ENCODE data around the gene TGFB2.
"Not testable (repeated sequence)": the region's sequence is repeated elsewhere in the genome, so short reads cannot be mapped to it uniquely, and the experiment has no call there.

TGFB2 gene

DNA sequence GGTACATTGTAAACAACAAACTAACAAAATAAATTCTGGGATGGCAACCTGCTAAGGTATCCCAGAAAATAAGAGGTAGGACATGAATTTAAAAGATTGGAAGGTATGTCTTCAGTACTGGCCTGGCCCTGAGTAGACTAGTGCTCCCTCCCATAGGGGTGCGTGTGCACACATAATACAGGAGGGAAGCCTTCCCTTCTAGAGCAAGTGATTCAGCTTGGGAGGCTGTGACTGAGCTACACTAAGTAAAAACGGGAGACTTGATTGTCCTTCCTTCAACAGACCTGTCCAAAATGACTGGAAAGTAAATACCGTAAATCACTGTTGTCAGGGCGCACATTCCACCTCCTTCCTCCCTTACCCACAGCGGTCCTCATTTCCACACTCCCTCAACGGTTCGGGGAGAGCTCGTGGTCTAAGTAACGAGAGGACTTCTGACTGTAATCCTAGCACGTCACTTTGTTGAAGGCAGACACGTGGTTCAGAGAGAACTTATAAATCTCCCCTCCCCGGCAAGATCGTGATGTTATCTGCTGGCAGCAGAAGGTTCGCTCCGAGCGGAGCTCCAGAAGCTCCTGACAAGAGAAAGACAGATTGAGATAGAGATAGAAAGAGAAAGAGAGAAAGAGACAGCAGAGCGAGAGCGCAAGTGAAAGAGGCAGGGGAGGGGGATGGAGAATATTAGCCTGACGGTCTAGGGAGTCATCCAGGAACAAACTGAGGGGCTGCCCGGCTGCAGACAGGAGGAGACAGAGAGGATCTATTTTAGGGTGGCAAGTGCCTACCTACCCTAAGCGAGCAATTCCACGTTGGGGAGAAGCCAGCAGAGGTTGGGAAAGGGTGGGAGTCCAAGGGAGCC is at the start of gene TGFB2:
Gene TGFB2, plus strand, starts transcription at position 523 of the 859 bp plus-strand sequence. CDS start 1,366 bp downstream, outside the sequence.
- DNase-seq = peak; percentile 59

DNA sequence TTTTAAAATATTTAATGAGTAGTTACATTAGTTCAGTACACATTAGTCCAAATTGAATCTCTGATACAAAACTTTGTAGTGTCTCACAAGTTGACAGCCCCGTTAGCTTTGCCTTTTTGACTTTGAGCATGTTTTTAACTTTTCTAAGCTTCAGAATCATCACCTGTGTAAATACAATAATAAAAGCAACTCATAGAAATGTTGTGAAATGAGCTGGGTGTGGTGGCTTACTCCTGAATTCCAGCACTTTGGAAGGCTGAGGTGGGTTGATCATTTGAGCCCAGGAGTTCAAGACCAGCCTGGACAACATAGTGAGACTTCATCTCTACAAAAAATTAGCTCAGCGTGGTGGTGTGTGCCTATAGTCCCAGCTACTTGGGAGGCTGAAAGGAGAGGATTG is 49.0 kb upstream of the TGFB2 start:
- DNase-seq = no peak

DNA sequence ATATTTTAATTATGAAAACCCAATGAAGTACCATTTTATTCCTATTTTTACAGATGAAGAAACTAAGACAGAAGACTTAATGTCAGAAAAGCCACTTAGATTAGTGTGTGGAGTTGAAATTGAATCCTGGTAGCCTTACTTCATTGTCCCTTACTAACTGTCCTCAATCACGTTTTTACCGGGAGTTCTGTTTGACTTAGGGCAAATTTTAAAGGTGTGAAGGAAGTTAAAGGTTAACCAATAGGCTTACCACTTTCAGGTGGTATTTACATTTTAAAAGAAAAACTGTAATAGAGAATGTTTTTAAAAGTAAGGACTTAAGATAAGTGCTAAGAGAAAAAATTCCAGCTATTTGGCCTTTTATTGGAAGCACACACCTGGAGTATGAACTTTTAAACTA is 47.7 kb upstream of the TGFB2 start:
- DNase-seq = no peak

DNA sequence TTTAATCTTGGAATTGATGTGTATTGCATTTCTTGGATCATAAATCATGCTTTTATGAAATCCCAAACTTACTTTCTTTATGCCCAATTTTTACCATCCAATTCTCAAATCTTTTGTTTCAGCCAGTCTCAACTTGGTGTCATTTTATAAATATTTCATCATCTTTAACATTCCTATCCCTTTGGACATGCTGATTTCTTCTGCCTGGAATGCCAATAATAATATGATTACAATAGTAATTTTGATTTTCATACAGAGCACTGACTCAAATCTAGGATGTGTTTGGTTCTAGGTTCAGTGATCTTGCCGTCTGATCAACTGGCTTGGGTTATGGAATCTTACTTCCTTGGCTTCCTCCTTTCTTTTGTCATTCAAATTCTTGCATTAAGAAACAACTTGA is 47.3 kb upstream of the TGFB2 start:
- no peak for DNase-seq

DNA sequence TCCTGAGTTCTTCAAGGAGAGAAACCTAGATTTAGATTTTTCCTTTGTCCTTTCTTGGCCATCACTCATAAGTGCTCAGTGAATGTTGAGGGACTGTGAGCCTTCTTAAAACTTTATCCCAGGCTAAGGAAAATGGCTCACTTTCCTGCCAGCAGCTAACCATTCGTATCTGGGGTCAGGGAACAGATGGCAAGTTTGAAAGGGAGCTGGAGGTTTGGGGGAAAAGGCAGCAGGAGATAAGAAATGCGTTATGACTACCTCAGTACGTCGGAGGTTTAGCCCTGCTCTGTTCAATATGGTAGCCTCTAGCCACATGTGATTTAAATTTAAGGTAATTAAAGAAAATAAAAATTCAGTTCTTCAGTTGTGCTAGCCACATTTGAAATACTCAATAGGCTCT is 46.7 kb upstream of the TGFB2 start:
- peak; percentile 6 for DNase-seq

DNA sequence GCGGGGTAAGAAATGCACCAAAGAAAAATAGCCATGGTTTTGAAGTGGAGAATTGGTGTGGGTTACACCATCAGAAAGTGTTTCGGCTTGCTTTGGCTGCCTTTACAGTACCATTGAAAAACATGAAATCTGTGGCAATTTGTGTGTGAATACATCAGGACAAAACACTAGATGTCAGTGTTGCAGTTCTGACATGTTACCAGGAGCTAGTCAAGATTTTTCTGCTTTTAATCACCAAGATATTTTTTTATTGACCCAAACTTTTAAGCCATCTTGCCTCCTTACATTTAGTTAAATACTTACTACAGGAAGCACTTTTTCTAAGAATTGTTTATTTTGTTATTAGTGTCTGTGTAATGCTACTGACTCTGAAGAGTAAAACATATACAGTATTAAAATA is 45.7 kb upstream of the TGFB2 start:
- DNase-seq = peak; percentile 50

DNA sequence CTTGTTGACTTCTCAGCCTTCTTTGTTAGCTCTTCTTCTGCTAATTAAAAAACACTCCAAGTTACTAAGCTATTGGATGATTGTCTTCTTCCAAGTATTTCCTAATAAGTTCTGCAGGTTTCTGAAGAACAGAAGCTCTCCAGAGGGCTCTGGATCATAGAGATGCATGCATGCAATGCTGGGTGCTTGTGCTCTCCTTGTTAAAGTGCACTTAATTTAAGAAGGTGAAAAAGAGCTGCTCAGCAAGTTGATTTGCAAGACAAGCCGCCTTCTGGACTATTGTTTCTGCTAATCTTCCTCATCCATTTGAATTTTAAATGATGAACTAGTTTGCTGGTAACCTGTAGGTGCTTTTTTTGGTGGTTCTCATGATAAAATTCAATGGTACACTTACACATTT is 43.9 kb upstream of the TGFB2 start:
- DNase-seq = no peak

DNA sequence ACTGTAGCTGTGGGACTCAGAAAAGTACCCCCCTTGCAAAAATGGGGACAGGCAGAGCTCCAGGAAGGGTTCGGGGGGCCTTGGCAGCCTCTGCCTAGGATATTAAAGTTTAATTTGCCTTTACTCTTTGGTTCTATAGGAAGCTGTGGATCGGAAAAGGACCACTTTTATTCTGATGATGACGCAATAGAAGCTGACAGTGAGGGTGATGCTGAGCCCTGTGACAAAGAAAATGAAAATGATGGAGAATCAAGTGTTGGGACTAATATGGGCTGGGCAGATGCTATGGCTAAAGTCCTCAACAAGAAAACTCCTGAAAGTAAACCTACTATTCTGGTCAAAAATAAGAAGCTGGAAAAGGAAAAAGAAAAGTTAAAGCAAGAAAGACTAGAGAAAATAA is 43.0 kb upstream of the TGFB2 start:
- DNase-seq = no peak

DNA sequence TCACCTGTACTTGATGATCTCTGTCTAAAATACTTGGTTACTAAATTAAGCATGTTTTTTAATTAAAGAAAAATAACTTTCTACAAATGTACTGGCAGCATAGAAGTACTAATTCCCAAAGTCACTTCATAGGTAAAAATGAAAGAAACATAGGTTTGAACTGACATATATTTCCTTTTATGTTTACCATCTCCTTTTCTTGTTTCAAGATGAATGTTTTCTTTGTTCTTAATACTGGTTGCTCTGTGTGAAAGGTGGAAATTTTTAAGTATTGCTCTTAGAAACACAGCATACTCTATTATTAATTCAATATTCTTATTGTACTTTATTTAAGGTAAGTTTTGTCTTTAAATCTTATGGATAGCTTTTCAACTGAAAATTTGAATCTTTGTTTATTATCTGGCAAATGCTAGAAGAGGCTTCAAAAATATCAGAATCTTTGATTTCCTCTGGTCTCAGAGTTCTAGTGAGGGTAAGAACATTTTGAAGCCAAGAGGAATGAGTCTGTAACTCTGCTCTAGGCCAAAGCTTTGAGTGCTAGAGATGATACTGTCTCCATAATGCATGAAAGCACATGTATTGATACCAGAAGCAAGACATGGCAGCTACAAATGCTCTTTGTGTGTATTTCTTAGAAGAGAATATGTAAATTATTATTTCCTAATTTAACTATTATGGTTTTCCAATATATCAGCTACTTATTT is 41.8 kb upstream of the TGFB2 start:
- DNase-seq = no peak

DNA sequence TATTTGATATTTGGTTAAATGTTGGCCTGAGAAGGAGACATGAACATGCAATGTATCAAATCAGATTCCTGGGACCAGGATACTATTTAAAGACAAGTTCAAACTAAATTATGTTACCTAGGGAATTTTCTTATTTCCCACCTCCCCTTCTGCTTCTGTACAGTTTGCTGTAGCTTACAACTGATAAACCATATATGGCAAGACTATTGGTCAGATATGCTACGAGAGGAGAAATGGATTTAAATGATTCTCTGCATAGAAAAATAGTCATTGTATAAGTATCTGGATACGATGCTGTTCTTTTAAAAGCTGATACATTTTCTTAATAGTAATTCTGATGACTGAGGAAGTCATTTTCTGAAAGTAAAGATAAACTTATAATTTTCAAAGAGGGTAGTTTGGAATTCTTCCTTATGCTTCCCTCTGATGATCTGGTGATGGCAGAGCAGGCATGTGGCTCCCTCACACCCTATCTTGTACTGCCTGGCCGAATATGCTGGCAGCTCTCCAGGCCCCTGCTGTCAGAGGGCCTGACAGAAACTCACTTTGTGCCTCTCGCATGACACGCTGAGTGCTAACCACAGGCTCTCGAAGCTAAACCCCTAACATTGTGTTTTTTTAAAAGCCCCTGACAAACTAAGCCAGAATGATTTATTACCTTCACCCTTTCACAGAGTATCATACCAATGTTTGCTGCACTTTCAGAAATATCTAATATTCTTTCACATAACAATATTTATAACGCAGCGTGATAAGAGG is 40.7 kb upstream of the TGFB2 start:
- peak; percentile 79 for DNase-seq

DNA sequence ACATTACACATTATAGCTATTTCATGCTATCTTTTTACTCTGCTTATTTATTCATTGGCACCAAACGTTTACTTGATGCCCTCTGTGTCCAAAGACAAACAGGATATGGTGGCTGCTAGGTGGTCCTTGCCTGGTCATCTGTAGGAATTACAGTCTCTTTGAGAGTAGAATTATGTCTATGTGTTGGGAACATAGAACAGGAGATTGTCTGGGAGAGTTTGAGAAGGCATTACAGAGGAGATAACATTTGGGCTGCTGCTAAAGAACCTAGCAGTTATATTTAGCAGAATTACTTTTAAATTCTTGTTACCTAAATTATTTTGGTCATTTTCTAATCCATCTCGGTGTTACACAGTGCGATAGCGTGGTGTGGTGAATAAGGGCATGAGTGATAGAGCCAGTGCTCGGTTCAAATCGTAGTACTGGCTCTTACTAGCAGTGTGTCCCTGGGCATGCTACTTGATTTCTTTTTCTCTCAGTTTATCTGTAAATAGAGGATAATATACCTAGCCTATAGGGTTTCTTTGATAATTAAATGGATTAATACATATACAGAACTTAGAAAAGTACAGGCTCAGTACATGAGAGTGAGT is 39.6 kb upstream of the TGFB2 start:
- DNase-seq = no peak

DNA sequence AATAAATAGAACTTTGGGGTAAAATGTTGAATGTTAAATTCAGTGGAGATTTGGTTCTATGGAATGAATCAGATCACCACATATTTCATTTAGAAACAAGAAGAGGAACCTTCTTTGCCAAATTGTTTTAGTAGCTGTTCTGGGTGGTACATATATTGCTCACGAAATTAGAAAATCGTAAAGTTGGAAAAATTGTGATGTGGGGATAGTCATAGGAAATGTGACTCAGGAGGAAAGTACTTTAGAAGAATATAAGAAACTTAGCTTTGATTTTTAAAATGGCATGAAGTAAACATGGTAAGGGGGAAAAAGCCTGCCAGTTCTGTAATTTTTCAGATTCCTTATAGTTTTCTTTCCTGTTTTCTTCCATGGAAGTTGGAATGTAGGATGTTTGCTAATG is 32.6 kb upstream of the TGFB2 start:
- no peak for DNase-seq

DNA sequence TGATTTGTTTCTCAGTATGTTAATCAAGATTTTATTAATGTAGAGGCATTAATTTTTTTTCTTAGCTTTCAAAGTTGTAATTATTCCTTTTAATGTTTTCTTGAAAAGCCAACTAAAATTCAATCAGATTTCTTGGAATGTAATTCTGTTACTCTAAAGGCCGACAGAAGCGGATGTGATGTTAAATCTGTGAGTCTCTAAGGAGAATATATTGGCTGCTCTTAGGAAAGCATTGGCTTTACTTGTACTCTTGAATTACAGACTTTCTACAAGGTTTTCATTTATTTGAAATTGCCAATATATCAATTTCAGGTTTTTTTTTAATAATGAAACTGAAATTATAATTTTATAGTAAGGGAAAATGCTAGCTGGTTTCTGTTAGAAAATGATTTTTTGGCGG is 30.8 kb upstream of the TGFB2 start:
- DNase-seq = no peak

DNA sequence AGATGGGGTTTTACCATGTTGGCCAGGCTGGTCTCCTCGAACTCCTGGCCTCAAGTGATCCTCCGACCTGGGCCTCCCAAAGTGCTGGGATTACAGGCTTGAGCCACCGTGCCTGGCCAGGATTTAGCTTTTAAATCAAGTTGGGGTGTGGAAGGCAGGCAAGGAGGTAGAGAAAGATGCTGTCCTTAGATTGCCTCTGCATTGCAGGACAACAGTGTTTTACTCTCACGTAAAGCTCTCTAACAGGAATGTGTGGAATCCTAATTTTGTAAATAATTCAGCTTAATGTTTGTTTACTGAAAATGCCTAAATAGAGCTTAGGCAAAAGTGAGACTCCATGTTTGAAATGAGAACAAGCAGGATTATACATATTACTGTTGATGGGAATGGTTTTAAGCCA is 29.5 kb upstream of the TGFB2 start:
- no peak for DNase-seq

DNA sequence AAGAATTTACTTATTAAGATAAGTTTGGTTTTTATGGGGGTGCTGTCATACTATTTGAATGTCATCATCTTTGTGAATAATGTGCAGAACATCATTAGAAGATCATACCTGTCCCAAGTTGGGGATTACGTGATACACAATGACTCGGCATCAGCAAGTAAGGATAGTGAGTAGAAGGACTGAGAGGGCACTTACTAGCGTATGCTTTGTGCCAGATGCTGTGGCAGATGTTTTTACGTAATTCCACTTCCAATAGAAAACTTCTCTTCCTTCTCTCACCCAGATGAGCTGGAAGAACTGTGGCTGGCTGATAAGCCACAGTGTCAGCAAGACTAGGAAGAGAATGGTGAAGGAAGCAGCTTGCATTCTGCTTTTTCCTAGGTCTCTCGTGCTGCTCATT is 28.1 kb upstream of the TGFB2 start:
- DNase-seq = no peak

DNA sequence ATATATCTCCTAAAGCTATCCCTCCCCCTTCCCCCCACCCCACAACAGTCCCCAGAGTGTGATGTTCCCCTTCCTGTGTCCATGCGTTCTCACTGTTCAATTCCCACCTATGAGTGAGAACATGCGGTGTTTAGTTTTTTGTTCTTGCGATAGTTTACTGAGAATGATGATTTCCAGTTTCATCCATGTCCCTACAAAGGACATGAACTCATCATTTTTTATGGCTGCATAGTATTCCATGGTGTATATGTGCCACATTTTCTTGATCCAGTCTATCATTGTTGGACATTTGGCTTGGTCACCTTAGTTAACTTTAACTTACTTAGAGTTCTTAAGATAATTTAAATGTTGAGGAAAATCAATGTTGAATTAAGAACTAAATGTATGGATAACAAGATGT is 25.0 kb upstream of the TGFB2 start:
- not testable (repeated sequence) for DNase-seq

DNA sequence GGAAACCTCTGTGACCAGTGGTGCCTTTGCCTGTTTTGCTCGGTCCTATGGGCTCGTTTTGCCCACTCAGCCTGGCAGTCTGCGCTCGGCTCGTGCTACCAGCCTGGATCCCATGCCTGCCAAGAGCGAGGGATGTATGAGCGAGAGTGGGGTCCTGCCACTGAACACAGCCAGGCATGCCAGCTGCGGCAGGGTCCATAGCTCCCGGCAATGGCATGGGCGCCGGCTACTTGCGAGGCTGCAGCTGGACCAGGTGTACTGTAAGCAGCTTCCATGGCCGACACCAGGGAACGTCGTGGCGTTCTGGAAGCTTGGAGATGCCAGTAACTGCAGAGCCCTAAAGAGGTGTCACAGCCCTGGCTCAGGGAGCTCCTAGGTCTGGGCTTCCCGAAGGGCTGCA is 22.4 kb upstream of the TGFB2 start:
- DNase-seq = no peak

DNA sequence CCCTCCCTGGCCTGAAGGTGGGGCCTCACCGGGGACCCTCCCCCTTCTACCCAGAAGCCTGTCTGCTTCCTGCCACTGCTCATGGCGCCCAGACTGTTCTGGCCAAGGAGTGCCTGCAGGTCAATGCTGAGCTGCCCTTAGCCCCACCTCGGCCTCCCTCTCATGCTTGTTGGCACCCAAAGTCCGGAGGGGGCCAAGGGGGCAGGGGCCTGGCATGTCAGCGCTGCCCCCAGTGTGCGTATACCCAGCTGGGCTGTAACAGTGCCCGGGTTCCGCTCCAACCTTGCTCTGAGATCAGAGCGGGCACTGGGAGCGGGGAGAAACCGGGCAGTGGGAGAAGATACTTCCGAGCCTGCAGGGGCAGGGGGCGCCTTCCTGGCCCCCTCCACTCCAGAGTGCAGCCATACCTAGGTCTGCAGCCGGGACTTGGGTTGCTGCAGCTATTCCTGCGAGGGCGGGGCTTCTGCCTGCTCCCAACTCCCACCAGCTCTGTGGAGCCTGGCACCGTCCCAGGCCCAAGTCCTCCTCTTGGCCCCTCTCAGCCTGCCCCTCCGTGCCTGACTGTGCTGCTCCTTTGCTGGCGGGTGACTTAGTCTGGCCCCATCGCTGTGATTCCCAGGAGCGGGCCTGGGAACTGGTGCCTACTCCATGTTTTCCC is 21.4 kb upstream of the TGFB2 start:
- no peak for DNase-seq

DNA sequence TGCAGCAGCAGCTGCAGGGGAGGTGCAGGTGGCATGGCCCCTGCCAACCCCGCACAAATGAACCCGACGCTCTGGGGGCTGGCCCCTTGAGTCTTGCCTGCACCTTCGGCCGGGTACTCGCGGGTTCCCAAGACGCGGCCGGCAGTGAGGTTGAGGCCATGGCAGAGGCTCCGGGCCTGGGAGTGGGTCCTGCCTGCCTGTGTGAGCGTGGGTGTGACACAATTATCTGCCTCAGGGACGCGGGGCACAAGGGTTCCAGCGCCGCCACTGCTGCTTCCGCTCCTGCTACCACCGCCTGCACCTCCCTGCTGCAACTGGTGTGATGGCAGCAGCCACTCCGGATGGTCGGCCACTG is 20.9 kb upstream of the TGFB2 start:
- DNase-seq = no peak

DNA sequence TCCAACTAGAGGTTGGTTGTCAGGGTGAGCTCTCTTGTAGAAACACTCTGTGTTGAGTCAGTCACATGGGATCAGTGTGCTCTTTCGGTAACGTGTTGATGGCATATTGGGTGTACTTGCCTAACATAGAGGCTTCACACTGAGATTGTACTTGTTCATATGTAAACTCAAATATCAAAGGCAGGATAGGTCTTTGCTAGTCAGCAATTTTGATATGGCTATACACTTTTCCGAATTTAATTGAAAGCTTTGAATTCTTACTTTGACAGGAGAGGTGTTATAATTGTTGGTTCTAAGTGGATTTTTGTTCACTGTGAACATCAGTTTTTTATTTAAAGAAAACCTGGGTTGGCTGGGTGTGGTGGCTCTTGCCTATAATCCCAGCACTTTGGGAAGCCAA is 16.4 kb upstream of the TGFB2 start:
- DNase-seq = no peak

DNA sequence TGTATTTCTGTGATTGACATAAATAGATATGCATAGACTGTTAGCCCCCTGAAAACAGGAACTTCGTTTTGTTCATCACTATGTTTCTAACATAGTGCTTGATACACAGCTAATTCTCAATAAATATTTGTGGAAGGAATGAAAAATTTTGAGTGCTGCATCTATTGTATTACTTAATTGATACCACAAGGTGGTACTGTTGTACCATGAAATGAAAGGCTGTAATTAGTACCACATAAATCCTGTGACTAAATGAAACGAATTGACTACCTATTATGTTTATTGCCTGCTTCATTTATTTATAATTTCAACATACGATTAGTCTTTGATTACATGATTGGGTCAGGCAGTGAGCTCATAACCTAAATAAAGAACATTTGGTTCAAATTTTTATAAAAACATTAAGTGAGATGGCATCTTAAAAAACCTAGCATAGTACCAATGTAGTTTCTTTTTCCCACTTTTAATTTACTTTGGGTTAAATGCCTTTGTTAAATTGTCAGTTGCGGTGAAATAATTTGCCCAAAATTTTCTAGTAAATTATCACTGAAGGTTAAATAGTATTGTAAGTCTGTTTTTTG is 15.0 kb upstream of the TGFB2 start:
- peak; percentile 66 for DNase-seq

DNA sequence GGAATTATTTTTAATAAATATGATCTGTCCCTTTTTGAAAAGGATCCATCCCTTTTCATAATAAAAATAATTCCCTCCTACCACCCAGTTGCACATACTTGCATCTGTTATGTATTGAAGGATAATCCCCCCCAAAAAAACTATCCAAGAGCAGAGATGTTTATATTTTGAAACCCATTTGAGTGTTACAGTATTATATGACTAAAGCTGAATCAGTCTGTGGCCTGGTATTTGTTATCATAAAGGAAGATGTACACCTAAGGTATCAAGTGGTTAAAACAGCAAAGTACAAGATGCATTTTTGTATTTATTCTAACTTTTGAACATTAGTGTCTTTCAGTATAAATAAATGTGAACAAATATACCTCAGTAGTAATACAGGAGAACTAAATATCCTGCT is 12.7 kb upstream of the TGFB2 start:
- no peak for DNase-seq

DNA sequence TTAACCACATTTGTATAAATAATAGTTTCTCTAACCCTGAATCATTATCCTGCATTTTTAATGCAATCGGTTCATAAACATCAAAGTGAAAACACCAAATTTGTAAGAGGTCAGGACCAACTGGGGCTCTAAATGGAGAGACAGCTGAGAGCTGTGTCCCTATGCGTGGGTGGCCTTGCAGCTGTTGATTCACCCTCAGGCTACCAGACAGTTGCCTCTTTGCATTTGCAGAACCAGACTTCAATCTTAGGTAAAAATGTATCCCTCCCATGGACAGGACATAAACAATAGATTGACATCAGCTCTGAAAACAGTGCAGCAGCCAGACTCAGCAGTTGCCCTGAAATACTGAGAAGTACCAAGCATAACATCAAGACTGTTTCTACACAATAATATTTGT is 8.8 kb upstream of the TGFB2 start:
- DNase-seq = no peak

Data from NCI-H2171 treated with DMSO at 0.1 percent for 48 hours (cell line).